ENCODE data around the gene CD8B.
"Not testable (repeated sequence)": the region's sequence is repeated elsewhere in the genome, so short reads cannot be mapped to it uniquely, and the experiment has no call there.

Gene CD8B

GRCh38 chr2:86835548-86835889 lies 26.2 kb downstream of the CD8B start:
- not testable (repeated sequence) for DNase-seq

DNA sequence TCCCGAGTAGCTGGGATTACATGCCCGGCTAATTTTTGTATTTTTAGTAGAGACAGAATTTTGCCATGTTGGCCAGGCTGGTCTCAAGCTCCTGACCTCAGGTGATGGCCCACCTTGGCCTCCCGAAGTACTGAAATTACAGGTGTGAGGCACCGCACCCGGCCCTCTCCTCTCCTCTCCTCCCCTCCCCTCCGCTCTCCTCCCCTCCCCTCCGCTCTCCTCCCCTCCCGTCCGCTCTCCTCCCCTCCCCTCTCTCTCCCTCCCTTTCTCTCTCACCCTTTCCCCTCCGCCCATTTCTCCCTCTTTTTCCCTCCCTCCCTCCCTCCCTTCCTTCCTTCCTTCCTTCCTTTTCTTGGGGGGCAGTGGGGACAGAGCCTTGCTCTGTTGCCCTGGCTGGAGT lies 28.4 kb downstream of the CD8B start:
- DNase-seq: no peak

GRCh38 chr2:86832334-86833096 lies 29.2 kb downstream of the CD8B start:
- no peak for DNase-seq

GRCh38 chr2:86831537-86831936 lies 30.1 kb downstream of the CD8B start:
- no peak for DNase-seq

GRCh38 chr2:86826951-86827350 lies 34.7 kb downstream of the CD8B start:
- no peak for DNase-seq

- no peak for DNase-seq
Measured at GRCh38 chr2:86825693-86826381, 35.8 kb downstream of the CD8B start.

GRCh38 chr2:86825036-86825692 lies 36.5 kb downstream of the CD8B start:
- no peak for DNase-seq

- no peak for DNase-seq
Measured at GRCh38 chr2:86822668-86823345, 38.9 kb downstream of the CD8B start.

- no peak for DNase-seq
Measured at GRCh38 chr2:86821842-86822241, 39.8 kb downstream of the CD8B start.

DNA sequence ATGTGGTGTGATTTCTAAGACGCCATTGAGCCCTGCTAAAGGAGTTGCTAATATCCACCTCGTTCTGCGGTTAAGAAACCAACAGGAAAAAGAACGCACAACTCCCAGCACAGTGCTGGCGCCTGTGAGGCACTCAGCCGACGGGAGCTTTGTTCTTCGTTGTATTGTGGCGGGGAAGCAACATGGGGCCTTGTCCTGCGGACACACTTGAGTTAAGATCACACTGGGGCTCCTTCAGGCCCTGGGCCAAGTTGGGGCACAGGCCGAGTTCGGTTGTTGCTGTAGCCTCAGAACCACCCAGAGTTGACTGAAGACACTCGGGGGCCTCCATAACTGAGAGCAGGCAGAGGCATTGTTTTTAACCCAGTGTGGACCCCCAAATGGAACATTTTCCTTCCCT lies 40.4 kb downstream of the CD8B start:
- DNase-seq: no peak

DNA sequence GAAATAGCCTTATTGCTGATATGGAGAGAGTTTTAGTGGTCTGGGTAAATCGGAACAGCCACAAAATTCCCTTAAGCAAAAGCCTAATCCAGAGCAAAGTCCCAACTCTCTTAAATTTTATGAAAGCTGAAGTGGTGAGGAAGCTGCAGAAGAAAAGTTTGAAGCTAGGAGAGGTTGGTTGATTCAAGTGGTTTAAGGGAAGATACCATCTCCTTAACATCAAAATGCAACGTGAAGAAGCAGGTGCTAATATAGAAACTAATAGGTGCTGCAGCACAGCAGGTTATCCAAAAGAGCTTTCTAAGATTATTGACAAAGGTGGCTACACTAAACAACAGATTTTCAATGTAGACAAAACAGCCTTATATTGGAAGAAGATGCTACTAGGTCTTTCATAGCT lies 42.7 kb downstream of the CD8B start:
- DNase-seq: no peak

- DNase-seq: no peak
Measured at GRCh38 chr2:86818114-86818801, 43.4 kb downstream of the CD8B start.

DNA sequence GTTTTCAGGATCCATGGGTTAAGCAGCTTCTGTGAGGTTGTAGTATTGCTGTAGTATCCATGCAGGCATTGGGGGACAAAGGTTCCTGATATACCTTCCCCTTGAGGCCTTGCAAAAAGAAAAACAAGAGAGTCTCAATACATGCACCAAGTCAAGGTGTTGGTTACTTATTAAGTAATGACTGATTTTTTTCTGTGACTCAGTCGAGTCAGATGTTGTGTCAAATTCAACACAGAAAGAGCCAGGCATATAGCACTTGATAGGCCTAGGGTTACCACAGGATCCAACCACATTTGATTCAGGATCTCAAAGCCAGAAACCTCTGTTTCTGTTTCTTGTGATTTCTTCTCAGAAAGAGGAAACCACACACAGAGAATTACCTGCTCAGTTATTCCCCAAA lies 46.1 kb downstream of the CD8B start:
- DNase-seq: no peak

- DNase-seq: no peak
Measured at GRCh38 chr2:86809481-86810121, 52.1 kb downstream of the CD8B start.

DNA sequence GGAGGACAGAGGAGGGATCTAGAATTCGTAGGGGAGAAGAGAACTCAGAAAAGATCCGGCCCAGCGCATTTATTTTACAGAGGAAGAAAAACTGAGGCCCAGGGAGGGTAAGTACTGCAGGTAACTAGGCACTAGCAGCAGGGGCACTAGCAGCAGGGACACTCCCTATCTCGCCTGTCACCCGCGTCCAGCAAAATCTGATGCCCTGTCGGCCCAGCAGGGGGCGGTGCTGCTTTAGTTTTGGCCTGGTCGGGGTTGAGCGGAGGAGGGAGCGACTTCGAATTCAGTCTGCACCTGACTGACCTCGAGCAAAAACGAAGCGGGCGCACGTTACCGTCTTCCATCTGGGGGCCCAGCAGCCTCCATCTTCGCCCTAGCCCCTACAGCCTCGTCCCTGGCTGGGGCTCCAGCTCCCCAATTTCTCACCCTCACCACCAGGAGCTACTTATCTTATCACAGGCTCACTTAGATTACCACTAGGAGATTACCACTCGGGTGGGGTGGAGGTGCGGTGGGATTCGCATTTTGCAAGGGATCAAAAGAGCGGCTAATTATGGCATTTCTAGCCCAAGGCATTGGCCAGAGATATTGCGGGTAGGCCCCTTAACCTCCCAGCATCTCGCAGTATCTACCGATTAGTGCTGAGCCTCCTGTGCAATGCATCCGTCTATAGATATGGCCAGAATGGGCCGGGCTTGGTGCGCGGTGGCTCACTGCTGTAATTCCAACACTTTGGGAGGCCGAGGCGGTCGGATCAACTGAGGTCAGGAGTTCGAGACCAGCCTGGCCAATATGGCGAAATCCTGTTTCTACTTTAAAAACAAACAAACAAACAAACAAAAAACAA lies 53.1 kb downstream of the CD8B start:
- DNase-seq: peak; percentile 96

GRCh38 chr2:86807468-86808275 lies 54.0 kb downstream of the CD8B start:
- peak; percentile 72 for DNase-seq

GRCh38 chr2:86807133-86807467 lies 54.6 kb downstream of the CD8B start:
- DNase-seq: no peak

DNA sequence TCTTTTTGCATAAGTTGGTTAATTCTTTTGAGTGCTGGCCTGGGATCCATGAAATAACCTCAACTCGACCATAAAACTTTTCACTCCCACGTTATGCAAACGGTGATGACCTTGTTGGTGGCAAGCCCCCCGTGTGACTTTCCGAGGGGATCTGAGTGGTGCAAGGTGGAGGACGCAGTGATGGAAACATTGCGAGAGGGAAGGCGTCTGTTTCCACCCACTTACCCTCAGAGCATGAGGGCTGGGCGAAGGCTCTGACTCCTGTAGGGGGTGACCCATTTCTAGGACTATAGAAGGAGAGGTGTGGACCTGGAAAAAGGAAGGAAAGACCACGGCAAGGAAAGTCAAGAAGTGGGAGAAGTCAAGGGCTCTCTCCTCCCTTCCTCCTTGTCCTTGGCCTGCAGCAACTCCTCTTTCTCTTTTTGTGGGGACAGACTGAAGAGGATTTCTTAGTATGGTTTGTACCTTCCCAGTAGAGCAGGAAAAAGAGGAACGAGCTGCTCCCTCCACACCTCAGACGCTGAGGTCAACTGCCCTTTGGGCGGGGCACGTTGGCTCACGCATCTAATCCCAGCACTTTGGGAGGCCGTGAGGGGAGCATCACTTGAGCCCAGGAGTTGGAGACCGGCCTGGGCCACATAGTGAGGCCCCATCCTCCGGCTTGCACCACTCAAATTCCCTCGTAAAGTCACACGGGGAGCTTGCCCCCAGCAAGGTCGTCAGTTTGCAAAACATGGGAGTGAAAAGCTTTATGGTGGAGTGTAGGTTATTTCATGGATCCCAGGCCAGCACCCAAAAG lies 55.4 kb downstream of the CD8B start:
- DNase-seq: no peak

GRCh38 chr2:86800856-86801567 lies 60.7 kb downstream of the CD8B start:
- no peak for DNase-seq
